Colonic mucosa (tissue), 4 donors: ENCODE measurements around the gene LRRC4B. TPM values are rescaled to one million over a fixed set of nuclear protein-coding genes. Genes with fewer than 3 reads are reported as not detected.
"Not testable (repeated sequence)": the region's sequence is repeated elsewhere in the genome, so short reads cannot be mapped to it uniquely, and the experiment has no call there.

ENCODE experiments used
- DNase-seq: peaks from one replicate; pipeline ENCODE4 v3.0.0-alpha.2; 2020
- H3K27ac ChIP-seq: fragments of 200-600 bp; one replicate; pipeline ENCODE4 v1.8.0; 2021
- H3K27me3 ChIP-seq: fragments of 200-600 bp; one replicate; pipeline ENCODE4 v1.8.0; 2021
- H3K36me3 ChIP-seq: fragments of 200-600 bp; one replicate; pipeline ENCODE4 v1.8.0; 2021
- H3K4me1 ChIP-seq: fragments of 200-600 bp; one replicate; pipeline ENCODE4 v1.8.0; 2021; ENCODE audit warnings: mild to moderate bottlenecking
- H3K4me3 ChIP-seq: fragments of 200-600 bp; one replicate; pipeline ENCODE4 v1.8.0; 2021
- H3K9ac ChIP-seq, 2 donors: one replicate each; pipeline ENCODE4 v1.7.0; 2013; ENCODE audit warnings: control low read depth in 2 of 2, low read depth in 2 of 2, low read length in 2 of 2
- H3K9me3 ChIP-seq: fragments of 200-600 bp; one replicate; pipeline ENCODE4 v1.8.0; 2021
- CTCF ChIP-seq: fragments of 200-600 bp; IDR thresholded peaks from one replicate; pipeline ENCODE4 v1.8.0; 2022; ENCODE audit warnings: antibody characterized with exemption, mild to moderate bottlenecking
- intact Hi-C: fragments of 100-400 bp; cut with DNase I; formaldehyde crosslinking; loops from one replicate; pipeline ENCODE4 v1.14.1; 2022
- total RNA-seq, 2 donors: library from RNA; stranded (reverse); fragmentation: NEBNext Ultra II Directional in 1 of 2; extraction: Animal tissue kit (Norgen Biotek cat#: 25700) in 1 of 2; gene quantifications; one replicate each; pipeline ENCODE4 v1.2.1, GENCODE V29; 2021
- donor health status: healthy.
- donor health status: DM: no; HTN: no; CAD: no.
- donor health status: DM: no; HTN: no; CAD: no.

The LRRC4B gene
- total RNA-seq, 2 donors from 2014 or later = 1.1 TPM

DNA sequence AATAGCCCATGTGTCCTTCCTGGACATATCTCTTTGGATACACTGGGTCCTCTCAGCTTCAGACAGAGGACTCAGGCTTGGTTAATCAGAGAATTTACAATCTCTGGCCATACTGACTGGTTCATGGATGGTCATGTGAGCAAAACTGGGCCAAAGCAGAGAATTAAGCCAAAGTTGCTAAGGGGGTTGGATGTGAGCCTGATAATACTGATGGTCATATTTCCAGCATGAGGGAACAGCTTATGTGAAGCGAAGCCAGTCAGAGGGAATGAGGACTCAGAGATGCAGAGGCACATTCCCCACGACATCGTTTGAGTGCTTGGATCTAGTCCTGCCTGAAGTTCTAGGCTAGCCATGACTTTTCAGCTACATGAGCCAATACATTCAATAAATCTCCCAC lies 22.0 kb upstream of the LRRC4B start:
- H3K27me3 ChIP-seq = no peaks in the 10 kb centered on the region
- no peak overlapping the region for H3K9ac ChIP-seq
- H3K9me3 ChIP-seq = no peaks in the 10 kb centered on the region
- H3K36me3 ChIP-seq = no peaks in the 10 kb centered on the region
- intact Hi-C loops = no loop called here
- TF ChIP-seq CTCF = no peak
- DNase-seq = no peak
- no peaks in the 10 kb centered on the region for H3K4me1 ChIP-seq
- H3K4me3 ChIP-seq = no peak overlapping the region
- no peak overlapping the region for H3K27ac ChIP-seq

GRCh38 chr19:50581795-50582660 lies 13.8 kb upstream of the LRRC4B start:
- H3K9me3 ChIP-seq, H3K36me3 ChIP-seq, H3K27me3 ChIP-seq, H3K4me3 ChIP-seq, DNase-seq, H3K9ac ChIP-seq, intact Hi-C loops, H3K4me1 ChIP-seq, H3K27ac ChIP-seq: not testable (repeated sequence)

- Histone ChIP-seq H3K27me3 (no peaks in the 10 kb centered on the region), H3K4me3 (no peak overlapping the region), H3K9ac (no peak overlapping the region), H3K27ac (no peak overlapping the region), H3K4me1 (no peaks in the 10 kb centered on the region), H3K9me3 (no peaks in the 10 kb centered on the region), H3K36me3 (no peaks in the 10 kb centered on the region)
- intact Hi-C loops = no loop called here
- no peak for TF ChIP-seq CTCF
- DNase-seq = no peak
Measured at GRCh38 chr19:50580970-50581634, 12.9 kb upstream of the LRRC4B start.

GRCh38 chr19:50580240-50580639 lies 12.0 kb upstream of the LRRC4B start:
- Histone ChIP-seq H3K4me3 (no peak overlapping the region), H3K36me3 (no peaks in the 10 kb centered on the region), H3K27me3 (no peaks in the 10 kb centered on the region), H3K27ac (no peak overlapping the region), H3K9me3 (no peaks in the 10 kb centered on the region), H3K4me1 (no peaks in the 10 kb centered on the region), H3K9ac (no peak overlapping the region)
- TF ChIP-seq CTCF = no peak
- no peak for DNase-seq
- intact Hi-C loops = no loop called here

DNA sequence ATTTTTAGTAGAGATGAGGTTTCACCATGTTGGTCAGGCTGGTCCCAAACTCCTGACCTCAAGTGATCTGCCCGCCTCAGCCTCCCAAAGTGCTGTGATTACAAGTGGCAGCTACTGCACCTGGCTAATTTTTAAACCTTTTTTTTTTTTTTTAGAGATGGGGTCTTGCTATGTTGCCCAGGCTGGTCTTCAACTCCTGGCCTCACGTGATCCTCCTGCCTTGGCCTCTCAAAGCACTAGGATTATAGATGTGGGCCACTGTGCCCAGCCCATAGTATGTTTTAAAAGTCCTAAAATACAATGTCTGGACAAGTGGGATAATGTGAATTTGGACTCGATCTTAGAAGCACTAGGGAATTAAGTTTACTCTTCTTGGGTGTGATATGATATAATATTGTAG lies 8.5 kb upstream of the LRRC4B start:
- H3K4me1 ChIP-seq, DNase-seq, H3K27ac ChIP-seq, H3K36me3 ChIP-seq, H3K9ac ChIP-seq, H3K27me3 ChIP-seq, H3K9me3 ChIP-seq, intact Hi-C loops, H3K4me3 ChIP-seq: not testable (repeated sequence)

- Histone ChIP-seq H3K9ac (no peak overlapping the region), H3K27me3 (no peaks in the 10 kb centered on the region), H3K27ac (no peak overlapping the region), H3K9me3 (no peaks in the 10 kb centered on the region), H3K4me1 (no peaks in the 10 kb centered on the region), H3K4me3 (no peak overlapping the region), H3K36me3 (no peaks in the 10 kb centered on the region)
- TF ChIP-seq CTCF = no peak
- intact Hi-C loops = no loop called here
- DNase-seq = no peak
Measured at GRCh38 chr19:50573741-50574461, 5.7 kb upstream of the LRRC4B start.
